ENCODE measurements around the gene PRR23C. TPM values are rescaled to one million over a fixed set of nuclear protein-coding genes. Genes with fewer than 3 reads are reported as not detected.

Gene PRR23C
- total RNA-seq = not detected

GRCh38 chr3:139044366-139045210, at the start of gene PRR23C:
Gene PRR23C, minus strand, starts transcription at chr3:139044892. Its CDS starts 272 bp downstream, at chr3:139044620.

GRCh38 chr3:139020868-139021234, 23.8 kb downstream of the PRR23C start, which contains the start of gene PRR23B:
Gene PRR23B, minus strand, starts transcription at chr3:139020926. Its CDS starts 265 bp downstream, at chr3:139020661.

GRCh38 chr3:139006051-139006716, 38.5 kb downstream of the PRR23C start, which contains the start of gene PRR23A:
Gene PRR23A, minus strand, starts transcription at chr3:139006268. Its CDS starts 0 bp downstream, at chr3:139006268.

Other genes with a start within 250 kb of the PRR23C start
- 36.3 TPM for gene PIK3CB, start 210.0 kb downstream of the PRR23C start, total RNA-seq
- 0.31 TPM for gene FOXL2, start 97.8 kb downstream of the PRR23C start, total RNA-seq
- gene FOXL2NB, start 97.7 kb downstream of the PRR23C start, total RNA-seq = 0.94 TPM
- not detected for gene PRR23A, start 38.6 kb downstream of the PRR23C start, total RNA-seq
- gene PRR23B, start 24.0 kb downstream of the PRR23C start, total RNA-seq = not detected

Measured in parietal lobe (tissue), 1 donor.